GM19395 (cell line): ENCODE measurements around the gene RECQL.

Source experiments
- ATAC-seq: cut with Tn5 transposase; IDR thresholded peaks from one replicate; pipeline ENCODE4 v1.9.1; 2021; ENCODE audit warnings: mild to moderate bottlenecking, moderate library complexity; ENCODE audit not compliant: unreplicated experiment

RECQL gene

GRCh38 chr12:21501258-21502163 is at the start of gene RECQL, which contains the start of gene GOLT1B:
TSS of gene RECQL (minus strand) at chr12:21501635. CDS start at chr12:21499570, 2,065 bp downstream.
TSS of gene GOLT1B (plus strand) at chr12:21501789. CDS start at chr12:21501924, 135 bp downstream.
- peak; percentile 98 for ATAC-seq

GRCh38 chr12:21547437-21547836 is 46.0 kb upstream of the RECQL start:
- ATAC-seq, result no peak

- no peak for ATAC-seq
Observed at GRCh38 chr12:21546716-21547115, 45.3 kb upstream of the RECQL start.

GRCh38 chr12:21545557-21545956 is 44.1 kb upstream of the RECQL start:
- ATAC-seq, result no peak

GRCh38 chr12:21543151-21543550 is 41.7 kb upstream of the RECQL start:
- no peak for ATAC-seq

GRCh38 chr12:21542403-21542802 is 41.0 kb upstream of the RECQL start:
- ATAC-seq, result no peak

GRCh38 chr12:21541773-21542172 is 40.3 kb upstream of the RECQL start:
- ATAC-seq, result no peak

- no peak for ATAC-seq
Observed at GRCh38 chr12:21539797-21540196, 38.4 kb upstream of the RECQL start.

- ATAC-seq, result no peak
Observed at GRCh38 chr12:21538061-21538653, 36.7 kb upstream of the RECQL start.

GRCh38 chr12:21529456-21529855 is 28.0 kb upstream of the RECQL start:
- ATAC-seq, result no peak

GRCh38 chr12:21528953-21529352 is 27.5 kb upstream of the RECQL start:
- no peak for ATAC-seq

GRCh38 chr12:21527451-21528180 is 26.2 kb upstream of the RECQL start:
- ATAC-seq, result peak; percentile 91

GRCh38 chr12:21526721-21527345 is 25.4 kb upstream of the RECQL start:
- ATAC-seq, result no peak

GRCh38 chr12:21526053-21526452 is 24.6 kb upstream of the RECQL start, which contains the start of gene SPX:
TSS of gene SPX (plus strand) at chr12:21526296. CDS start at chr12:21526473, 177 bp downstream.
- no peak for ATAC-seq

- ATAC-seq, result no peak
Observed at GRCh38 chr12:21523148-21523547, 21.7 kb upstream of the RECQL start.

GRCh38 chr12:21521541-21521940 is 20.1 kb upstream of the RECQL start:
- ATAC-seq, result no peak

GRCh38 chr12:21518451-21518850 is 17.0 kb upstream of the RECQL start:
- no peak for ATAC-seq

- no peak for ATAC-seq
Observed at GRCh38 chr12:21516281-21516680, 14.8 kb upstream of the RECQL start.

GRCh38 chr12:21509768-21510167 is 8.3 kb upstream of the RECQL start:
- ATAC-seq, result peak; percentile 95

- ATAC-seq, result no peak
Observed at GRCh38 chr12:21507849-21508248, 6.4 kb upstream of the RECQL start.

GRCh38 chr12:21505888-21506287 is 4.5 kb upstream of the RECQL start:
- no peak for ATAC-seq
